OCI-M1 (cell line): Measurements from ENCODE around the gene SLC25A2.

Source experiments
- DNase-seq: peaks from one replicate; lab custom pipeline; 2025; lab: John Stamatoyannopoulos, UW

SLC25A2 gene

DNA sequence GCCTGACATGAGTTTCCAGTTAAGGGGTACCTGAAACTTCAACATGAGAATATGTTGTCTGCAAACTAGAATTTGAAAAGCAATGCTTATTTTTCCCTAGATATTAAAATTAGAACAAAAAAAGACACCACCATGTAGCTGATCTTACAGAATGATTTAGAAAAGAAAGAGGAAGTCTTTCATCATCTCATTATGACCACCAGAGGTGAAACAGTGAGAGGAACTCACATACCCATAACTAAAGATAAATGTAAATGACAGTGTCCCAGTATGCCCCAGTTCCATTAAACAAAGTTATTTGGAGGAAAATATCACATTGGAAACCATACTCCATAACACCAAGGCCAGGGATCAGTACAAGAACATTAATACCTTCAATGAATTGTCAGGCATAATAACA is 9.9 kb upstream of the SLC25A2 start:
- peak; percentile 60 for DNase-seq

DNA sequence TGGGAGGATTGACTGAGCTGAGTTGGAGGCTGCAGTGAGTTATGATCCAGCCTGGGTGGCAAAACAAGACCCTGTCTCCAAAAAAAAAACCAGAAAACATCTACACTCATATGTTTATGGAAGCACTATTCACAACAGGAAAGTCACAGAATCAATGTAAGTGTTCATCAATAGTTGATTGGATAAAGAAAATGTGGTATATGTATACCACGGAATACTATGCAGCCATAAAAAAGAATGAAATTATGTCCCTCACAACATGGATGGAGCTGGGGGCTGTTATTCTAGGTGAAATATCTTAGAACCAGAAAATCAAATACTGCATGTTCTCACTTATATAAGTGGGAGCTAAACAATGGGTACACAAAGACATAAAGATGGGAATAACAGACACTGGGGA is 2.8 kb upstream of the SLC25A2 start:
- no peak for DNase-seq

GRCh38 chr5:141298376-141298775 is 5.5 kb downstream of the SLC25A2 start:
- peak; percentile 93 for DNase-seq

GRCh38 chr5:141272906-141273305 is 30.9 kb downstream of the SLC25A2 start:
- peak; percentile 49 for DNase-seq

GRCh38 chr5:141269195-141269594 is 34.7 kb downstream of the SLC25A2 start:
- DNase-seq: no peak

- DNase-seq: no peak
Observed at GRCh38 chr5:141261238-141261546, 42.7 kb downstream of the SLC25A2 start.

- peak; percentile 17 for DNase-seq
Observed at GRCh38 chr5:141260458-141261237, 43.2 kb downstream of the SLC25A2 start.

GRCh38 chr5:141258948-141259347 is 44.9 kb downstream of the SLC25A2 start:
- no peak for DNase-seq

DNA sequence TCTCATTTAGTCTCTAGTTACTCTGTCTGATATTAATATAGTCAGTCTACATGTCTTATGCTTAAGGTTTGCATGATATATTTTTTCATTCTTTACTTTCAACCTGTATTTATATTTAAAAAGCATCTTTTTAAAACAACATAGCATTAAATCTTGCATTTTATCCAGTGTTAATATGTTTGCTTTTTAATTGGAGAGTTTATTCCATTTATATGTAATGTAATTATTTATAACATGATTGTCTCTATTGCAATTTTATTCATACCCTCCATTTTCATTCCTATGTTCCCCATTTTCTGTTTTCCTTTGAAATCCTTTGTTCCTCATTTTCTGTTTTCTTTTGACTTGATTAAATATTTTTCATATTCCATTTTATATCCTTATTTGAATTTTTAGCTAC is 45.4 kb downstream of the SLC25A2 start:
- no peak for DNase-seq
